H9 (cell line): ENCODE results near the gene NLRP9. TPM values are rescaled to one million over a fixed set of nuclear protein-coding genes. Genes with fewer than 3 reads are reported as not detected.

Experiments used
- DNase-seq: peaks from one replicate; pipeline ENCODE4 v3.0.0-alpha.2; 2017
- H2AFZ ChIP-seq: one replicate; pipeline ENCODE4 v1.6.1; 2013; ENCODE audit warnings: mild to moderate bottlenecking, low read length, control low read depth, moderate library complexity
- H2AK5ac ChIP-seq: 2 replicates; pipeline ENCODE4 v1.6.1; 2013; ENCODE audit warnings: low read length, control low read depth, mixed read lengths; ENCODE audit not compliant: insufficient read length
- H2BK120ac ChIP-seq: one replicate; pipeline ENCODE4 v1.6.1; 2013; ENCODE audit warnings: low read depth, mild to moderate bottlenecking, low read length, control low read depth, inconsistent platforms; ENCODE audit not compliant: poor library complexity, severe bottlenecking
- H2BK12ac ChIP-seq: 2 replicates; pipeline ENCODE4 v1.6.1; 2013; ENCODE audit warnings: low read length, control low read depth, mixed read lengths, low read depth; ENCODE audit not compliant: insufficient read length
- H2BK15ac ChIP-seq: 2 replicates; pipeline ENCODE4 v1.6.1; 2013; ENCODE audit warnings: low read depth, low read length, control low read depth
- H2BK20ac ChIP-seq: one replicate; pipeline ENCODE4 v1.6.1; 2013; ENCODE audit warnings: low read depth, mild to moderate bottlenecking, low read length, control low read depth, inconsistent platforms; ENCODE audit not compliant: poor library complexity, severe bottlenecking
- H2BK5ac ChIP-seq: 2 replicates; pipeline ENCODE4 v1.6.1; 2013; ENCODE audit warnings: low read length, control low read depth, mixed read lengths; ENCODE audit not compliant: insufficient read length
- H3K14ac ChIP-seq: 2 replicates; pipeline ENCODE4 v1.6.1; 2013; ENCODE audit warnings: low read length, control low read depth; ENCODE audit not compliant: insufficient read depth
- H3K18ac ChIP-seq: 2 replicates; pipeline ENCODE4 v1.6.1; 2013; ENCODE audit warnings: low read depth, mild to moderate bottlenecking, mixed read lengths, low read length, control low read depth; ENCODE audit not compliant: insufficient read length
- H3K23ac ChIP-seq: 2 replicates; pipeline ENCODE4 v1.6.1; 2013; ENCODE audit warnings: low read length, control low read depth, mixed read lengths, low read depth; ENCODE audit not compliant: insufficient read length
- H3K23me2 ChIP-seq: 2 replicates; pipeline ENCODE4 v1.6.1; 2013; ENCODE audit warnings: low read depth, mild to moderate bottlenecking, mixed read lengths, low read length, control low read depth; ENCODE audit not compliant: insufficient read length, poor library complexity, severe bottlenecking
- H3K27ac ChIP-seq: 2 replicates; pipeline ENCODE4 v1.5.1; 2013; ENCODE audit warnings: low read length, control low read depth, mixed read lengths, low read depth; ENCODE audit not compliant: insufficient read length
- H3K27me3 ChIP-seq: 2 replicates; pipeline ENCODE4 v1.6.1; 2013; ENCODE audit warnings: low read length, control low read depth, inconsistent platforms; ENCODE audit not compliant: insufficient read depth
- H3K4ac ChIP-seq: 2 replicates; pipeline ENCODE4 v1.6.1; 2013; ENCODE audit warnings: low read depth, mild to moderate bottlenecking, control low read depth, inconsistent platforms, low read length, moderate library complexity
- H3K4me1 ChIP-seq: 2 replicates; pipeline ENCODE4 v1.6.1; 2013; ENCODE audit warnings: low read length, control low read depth, inconsistent platforms; ENCODE audit not compliant: insufficient read depth
- H3K4me2 ChIP-seq: 2 replicates; pipeline ENCODE4 v1.6.1; 2013; ENCODE audit warnings: low read length, control low read depth, mixed read lengths; ENCODE audit not compliant: insufficient read length, insufficient read depth
- H3K56ac ChIP-seq: 2 replicates; pipeline ENCODE4 v1.6.1; 2013; ENCODE audit warnings: low read depth, mild to moderate bottlenecking, mixed read lengths, low read length, control low read depth; ENCODE audit not compliant: insufficient read length
- H3K79me1 ChIP-seq: 2 replicates; pipeline ENCODE4 v1.6.1; 2013; ENCODE audit warnings: low read depth, mild to moderate bottlenecking, moderate library complexity, low read length, control low read depth, inconsistent platforms; ENCODE audit not compliant: insufficient read depth, poor library complexity, severe bottlenecking
- H3K79me2 ChIP-seq: 2 replicates; pipeline ENCODE4 v1.6.1; 2013; ENCODE audit warnings: low read length, control low read depth, inconsistent platforms; ENCODE audit not compliant: insufficient read depth
- H3K9ac ChIP-seq: 2 replicates; pipeline ENCODE4 v1.6.1; 2013; ENCODE audit warnings: low read length, control low read depth, mixed read lengths; ENCODE audit not compliant: insufficient read length; ENCODE audit errors: extremely low read depth
- H3K9me3 ChIP-seq: one replicate; pipeline ENCODE4 v1.6.1; 2013; ENCODE audit warnings: low read depth, low read length, inconsistent platforms; ENCODE audit not compliant: control insufficient read depth
- H3T11ph ChIP-seq: one replicate; pipeline ENCODE4 v1.6.1; 2013; ENCODE audit warnings: mild to moderate bottlenecking, low read length, control low read depth, inconsistent platforms
- H4K20me1 ChIP-seq: one replicate; pipeline ENCODE4 v1.6.1; 2013; ENCODE audit not compliant: control insufficient read depth, insufficient read length, insufficient read depth
- H4K5ac ChIP-seq: 2 replicates; pipeline ENCODE4 v1.6.1; 2013; ENCODE audit warnings: low read depth, mild to moderate bottlenecking, mixed read lengths, low read length, control low read depth; ENCODE audit not compliant: insufficient read length
- H4K8ac ChIP-seq: replicated peaks from 2 replicates; pipeline ENCODE4 v1.6.1; 2013; ENCODE audit warnings: low read length, control low read depth, mixed read lengths, low read depth; ENCODE audit not compliant: insufficient read length
- H4K91ac ChIP-seq: 2 replicates; pipeline ENCODE4 v1.6.1; 2013; ENCODE audit warnings: low read depth, mild to moderate bottlenecking, moderate library complexity, mixed read lengths, low read length, control low read depth; ENCODE audit not compliant: insufficient read length
- H3K27ac Mint-ChIP-seq, 3 experiments: 2 replicates in 2 of 3; 3 replicates in 1 of 3; pipeline ENCODE4 v1.8.0; 2020 to 2021; ENCODE audit warnings: mixed read lengths in 3 of 3, mild to moderate bottlenecking in 1 of 3, moderate library complexity in 1 of 3
- H3K27me3 Mint-ChIP-seq: 2 replicates; pipeline ENCODE4 v1.8.0; 2021; ENCODE audit warnings: low read depth, mild to moderate bottlenecking, moderate library complexity, mixed read lengths
- H3K36me3 Mint-ChIP-seq, 3 experiments: 2 replicates in 2 of 3; 3 replicates in 1 of 3; pipeline ENCODE4 v1.8.0; 2020 to 2021; ENCODE audit warnings: low read depth in 3 of 3, mixed read lengths in 3 of 3; ENCODE audit not compliant: insufficient read depth in 1 of 3
- H3K4me1 Mint-ChIP-seq, 2 experiments: 2 replicates each; pipeline ENCODE4 v1.8.0; 2020; ENCODE audit warnings: mixed read lengths in 2 of 2
- H3K4me3 Mint-ChIP-seq, 2 experiments: 2 replicates in 1 of 2; 3 replicates in 1 of 2; pipeline ENCODE4 v1.8.0; 2020 to 2021; ENCODE audit warnings: mild to moderate bottlenecking in 2 of 2, mixed read lengths in 2 of 2, moderate library complexity in 1 of 2
- H3K9me3 Mint-ChIP-seq, 2 experiments: 2 replicates in 1 of 2; 3 replicates in 1 of 2; pipeline ENCODE4 v1.8.0; 2020; ENCODE audit warnings: mild to moderate bottlenecking in 2 of 2, mixed read lengths in 2 of 2, moderate library complexity in 1 of 2
- CTCF ChIP-seq: fragments of 200-600 bp; sonication (generic); conservative IDR thresholded peaks from 3 replicates; pipeline ENCODE4 v1.8.0; 2021; ENCODE audit warnings: antibody characterized with exemption, mild to moderate bottlenecking
- WGBS: extraction: QIAGEN DNeasy Blood & Tissue Kit; methylation state at CpG from one replicate; pipeline ENCODE4 v1.1.7; 2013; ENCODE audit warnings: missing lambda C conversion rate, low lambda C conversion rate, mixed read lengths; ENCODE audit not compliant: insufficient read length; ENCODE audit errors: extremely low coverage; 5-methylcytosine and 5-hydroxymethylcytosine counted together
- total RNA-seq: library from RNA; stranded (reverse); gene quantifications from 2 replicates; pipeline ENCODE4 v1.2.1, GENCODE V29; 2021

The NLRP9 gene
- total RNA-seq, 1 experiment from 2014 or later: not detected

- Histone ChIP-seq H3K4me2 (no peak overlapping the region), H2BK15ac (no peak overlapping the region), H2BK12ac (no peak overlapping the region), H3K27me3 (no peaks in the 10 kb centered on the region), H3K18ac (no peak overlapping the region), H3K23me2 (no peaks in the 10 kb centered on the region), H3K23ac (no peak overlapping the region), H2AK5ac (no peak overlapping the region), H3K4ac (no peak overlapping the region), H3K14ac (no peak overlapping the region), H4K8ac (no peak overlapping the region), H3K9ac (no peak overlapping the region), H2AFZ (no peak overlapping the region), H4K91ac (no peak overlapping the region), H2BK5ac (no peak overlapping the region), H4K5ac (no peak overlapping the region), H3K9me3 (no peaks in the 10 kb centered on the region), H3T11ph (no peak overlapping the region), H3K27ac (no peak overlapping the region), H4K20me1 (no peaks in the 10 kb centered on the region), H3K56ac (no peak overlapping the region), H3K79me1 (no peaks in the 10 kb centered on the region), H3K4me1 (no peaks in the 10 kb centered on the region), H2BK20ac (no peak overlapping the region), H3K79me2 (no peaks in the 10 kb centered on the region), H2BK120ac (no peak overlapping the region)
- TF ChIP-seq CTCF: no peak
- H3K27ac Mint-ChIP-seq: no peak overlapping the region; a peak in 2 of 7 replicates
- H3K9me3 Mint-ChIP-seq: peaks cover 8 to 30% of the 10 kb centered on the region in 2 experiments
- H3K4me3 Mint-ChIP-seq: no peak overlapping the region; a peak in 1 of 5 replicates
- peaks cover 8% of the 10 kb centered on the region for H3K27me3 Mint-ChIP-seq
- peaks cover 38 to 73% (median 70%) of the 10 kb centered on the region in 3 experiments for H3K36me3 Mint-ChIP-seq
- no peak for DNase-seq
- no peaks in the 10 kb centered on the region for H3K4me1 Mint-ChIP-seq
- WGBS: no CpG with 5 or more reads among the region's 11 CpGs
These were observed 39.0 kb downstream of the NLRP9 start for GRCh38 chr19:55699221-55699620.
